IMR-90 (cell line): ENCODE data around the gene CDK14. TPM values are rescaled to one million over a fixed set of nuclear protein-coding genes. Genes with fewer than 3 reads are reported as not detected.

ENCODE experiments used
- ATAC-seq: fragments of 200-7000 bp; cut with Tn5 transposase; 2 replicates; pipeline ENCODE4 v1.9.1; 2020; ENCODE audit warnings: low read depth, mild to moderate bottlenecking, moderate library complexity
- BruUV-seq: library from RNA; stranded (reverse); fragments of 400-500 nt; replicated peaks from 2 replicates; lab custom pipeline; 2021; lab: Mats Ljungman, UMichigan
- CTCF ChIA-PET: fragments of 300-600 bp; formaldehyde crosslinking; extraction: SDS; loops from one replicate; lab custom pipeline; 2021; ENCODE audit warnings: antibody characterized with exemption; lab: Yijun Ruan, JAX
- POLR2A ChIA-PET: fragments of 300-600 bp; sonication (Branson Sonifier 250); formaldehyde crosslinking; loops from one replicate; lab custom pipeline; 2022; ENCODE audit warnings: antibody characterized with exemption; ENCODE audit not compliant: unreplicated experiment; lab: Charles Lee
- DNase-seq: peaks from one replicate; pipeline ENCODE4 v3.0.0; 2013
- H2AFZ ChIP-seq: replicated peaks from 2 replicates; pipeline ENCODE3; 2013; ENCODE audit warnings: low read length, mild to moderate bottlenecking; ENCODE audit not compliant: poor library complexity
- H2AK5ac ChIP-seq: 2 replicates; pipeline ENCODE4 v1.6.1; 2013; ENCODE audit warnings: low read depth, low read length, inconsistent platforms
- H2AK9ac ChIP-seq: replicated peaks from 2 replicates; pipeline ENCODE3; 2013; ENCODE audit warnings: mild to moderate bottlenecking, low read depth, low read length, moderate library complexity; ENCODE audit not compliant: poor library complexity
- H2BK120ac ChIP-seq: 2 replicates; pipeline ENCODE4 v1.6.1; 2013; ENCODE audit warnings: low read depth, low read length, inconsistent platforms
- H2BK15ac ChIP-seq: 3 replicates; pipeline ENCODE4 v1.6.1; 2013; ENCODE audit warnings: low read depth, low read length, inconsistent platforms
- H2BK20ac ChIP-seq: 2 replicates; pipeline ENCODE4 v1.6.1; 2013; ENCODE audit warnings: low read depth, mild to moderate bottlenecking, inconsistent platforms, low read length, moderate library complexity
- H2BK5ac ChIP-seq: 2 replicates; pipeline ENCODE4 v1.6.1; 2013; ENCODE audit warnings: mild to moderate bottlenecking, low read depth, low read length, inconsistent platforms; ENCODE audit not compliant: poor library complexity, severe bottlenecking
- H3K14ac ChIP-seq: replicated peaks from 2 replicates; pipeline ENCODE4 v1.6.1; 2013; ENCODE audit warnings: low read depth, low read length, inconsistent platforms
- H3K18ac ChIP-seq: 2 replicates; pipeline ENCODE4 v1.6.1; 2013; ENCODE audit warnings: low read depth, low read length, control low read depth
- H3K23ac ChIP-seq: 2 replicates; pipeline ENCODE4 v1.6.1; 2013; ENCODE audit warnings: low read depth, low read length, inconsistent platforms
- H3K27ac ChIP-seq: 2 replicates; pipeline ENCODE4 v1.5.1; 2013; ENCODE audit warnings: mild to moderate bottlenecking, control low read depth, low read length; ENCODE audit not compliant: insufficient read depth
- H3K27me3 ChIP-seq: 2 replicates; pipeline ENCODE4 v1.6.1; 2013; ENCODE audit warnings: low read length; ENCODE audit not compliant: control insufficient read depth, insufficient read depth
- H3K36me3 ChIP-seq: 2 replicates; pipeline ENCODE4 v1.6.1; 2013; ENCODE audit warnings: low read length, mixed read lengths; ENCODE audit not compliant: control insufficient read depth, insufficient read depth
- H3K4ac ChIP-seq: 2 replicates; pipeline ENCODE4 v1.6.1; 2013; ENCODE audit warnings: low read depth, low read length, inconsistent platforms
- H3K4me1 ChIP-seq: 2 replicates; pipeline ENCODE4 v1.6.1; 2013; ENCODE audit warnings: low read length, mixed read lengths; ENCODE audit not compliant: control insufficient read depth, insufficient read depth
- H3K4me2 ChIP-seq: 2 replicates; pipeline ENCODE4 v1.6.1; 2013; ENCODE audit warnings: low read depth, mild to moderate bottlenecking, control low read depth, low read length, moderate library complexity
- H3K4me3 ChIP-seq: 2 replicates; pipeline ENCODE4 v1.5.1; 2013; ENCODE audit warnings: low read depth, mild to moderate bottlenecking, control low read depth, low read length, moderate library complexity; ENCODE audit not compliant: insufficient read depth
- H3K56ac ChIP-seq: 2 replicates; pipeline ENCODE4 v1.6.1; 2013; ENCODE audit warnings: low read length, inconsistent platforms; ENCODE audit not compliant: insufficient read depth; ENCODE audit errors: extremely low read depth
- H3K79me1 ChIP-seq, 2 experiments: 2 replicates each; pipeline ENCODE4 v1.6.1; 2013; ENCODE audit warnings: low read length in 2 of 2, inconsistent platforms in 1 of 2, low read depth in 1 of 2
- H3K9ac ChIP-seq: 2 replicates; pipeline ENCODE4 v1.6.1; 2013; ENCODE audit warnings: low read depth, low read length, control low read depth
- H3K9me1 ChIP-seq: 2 replicates; pipeline ENCODE4 v1.6.1; 2013; ENCODE audit warnings: low read length, inconsistent platforms; ENCODE audit not compliant: insufficient read depth
- H3K9me3 ChIP-seq: 2 replicates; pipeline ENCODE4 v1.6.1; 2013; ENCODE audit warnings: low read length; ENCODE audit not compliant: control insufficient read depth, insufficient read depth
- H4K20me1 ChIP-seq: 2 replicates; pipeline ENCODE4 v1.6.1; 2013; ENCODE audit warnings: low read length, inconsistent platforms; ENCODE audit not compliant: insufficient read depth
- H4K5ac ChIP-seq: 2 replicates; pipeline ENCODE4 v1.6.1; 2013; ENCODE audit warnings: mild to moderate bottlenecking, low read depth, low read length, control low read depth
- H4K8ac ChIP-seq, 2 experiments: 2 replicates each; pipeline ENCODE4 v1.6.1; 2013; ENCODE audit warnings: low read depth in 2 of 2, low read length in 2 of 2, control low read depth in 1 of 2, inconsistent platforms in 1 of 2
- H4K91ac ChIP-seq: 2 replicates; pipeline ENCODE4 v1.6.1; 2013; ENCODE audit warnings: low read depth, low read length, inconsistent platforms; ENCODE audit not compliant: insufficient read depth
- CHD1 ChIP-seq: IDR thresholded peaks from 2 replicates; pipeline ENCODE4 v1.6.1; 2012; ENCODE audit warnings: low read depth, low read length, improper control_type of control experiment
- MAFK ChIP-seq: IDR thresholded peaks from 2 replicates; pipeline ENCODE4 v1.6.1; 2012; ENCODE audit warnings: low read depth, low read length, improper control_type of control experiment
- MAZ ChIP-seq: IDR thresholded peaks from 2 replicates; pipeline ENCODE4 v1.6.1; 2012; ENCODE audit warnings: low read depth, mild to moderate bottlenecking, low read length, improper control_type of control experiment, moderate library complexity, borderline replicate concordance
- MXI1 ChIP-seq: IDR thresholded peaks from 2 replicates; pipeline ENCODE4 v1.6.1; 2012; ENCODE audit warnings: low read depth, mild to moderate bottlenecking, low read length, moderate library complexity, borderline replicate concordance
- NFE2L2 ChIP-seq: fragments of 150-350 bp; IDR thresholded peaks from 2 replicates; pipeline ENCODE4 v1.6.1; 2016; ENCODE audit warnings: low read depth, mild to moderate bottlenecking, low read length
- RAD21 ChIP-seq: IDR thresholded peaks from 2 replicates; pipeline ENCODE4 v1.6.1; 2012; ENCODE audit warnings: low read length, improper control_type of control experiment
- RCOR1 ChIP-seq: IDR thresholded peaks from 2 replicates; pipeline ENCODE4 v1.6.1; 2012; ENCODE audit warnings: mild to moderate bottlenecking, low read length, improper control_type of control experiment; ENCODE audit not compliant: insufficient replicate concordance
- WGBS, 2 experiments: methylation state at CpG; one replicate each; pipeline versions ENCODE4 v1.1.5 to v1.1.7; 2013; ENCODE audit warnings: missing lambda C conversion rate in 2 of 2; ENCODE audit not compliant: insufficient read length in 1 of 2; ENCODE audit errors: extremely low coverage in 2 of 2; 5-methylcytosine and 5-hydroxymethylcytosine counted together
- dilution Hi-C: fragments of 300-500 bp; cut with HindIII; formaldehyde crosslinking; loops from one replicate; pipeline ENCODE4 v1.14.3; 2018; ENCODE audit warnings: low sequenced_read_pairs; ENCODE audit not compliant: unreplicated experiment
- in situ Hi-C: fragments of 300-500 bp; cut with MboI; formaldehyde crosslinking; loops from 3 replicates; pipeline ENCODE4 v1.14.3; 2019; ENCODE audit warnings: low sequenced_read_pairs, inconsistent platforms, mixed read lengths
- intact Hi-C: fragments of 100-400 bp; cut with micrococcal nuclease; formaldehyde crosslinking; loops from 2 replicates; pipeline ENCODE4 v1.10.0; 2022
- polyA plus RNA-seq, 3 experiments: library from polyadenylated mRNA; depleted of rRNA; stranded (reverse); fragments of >200 nt; gene quantifications; 2 replicates each; pipeline ENCODE4 v1.2.3, GENCODE V29; 2012; ENCODE audit warnings: low replicate concordance in 1 of 3
- total RNA-seq: library from RNA; depleted of rRNA; stranded (reverse); fragments of >200 nt; gene quantifications from 2 replicates; pipeline ENCODE4 v1.2.3, GENCODE V29; 2012
- TF ChIP-seq, protein P1 (sequence below): conservative IDR thresholded peaks from 2 replicates; pipeline ENCODE4 v1.5.1; 2012; ENCODE audit warnings: mild to moderate bottlenecking, low read depth, low read length, improper control_type of control experiment
- TF ChIP-seq, protein P2 (sequence below): fragments of 150-350 bp; IDR thresholded peaks from 2 replicates; pipeline ENCODE4 v1.6.1; 2017; ENCODE audit warnings: mild to moderate bottlenecking, antibody characterized with exemption, low read length, low read depth

CDK14 gene
- total and polyA plus RNA-seq, 2 of the 4 experiments (the other 2 are of a cell fraction): 10.1 to 29.6 TPM

DNA sequence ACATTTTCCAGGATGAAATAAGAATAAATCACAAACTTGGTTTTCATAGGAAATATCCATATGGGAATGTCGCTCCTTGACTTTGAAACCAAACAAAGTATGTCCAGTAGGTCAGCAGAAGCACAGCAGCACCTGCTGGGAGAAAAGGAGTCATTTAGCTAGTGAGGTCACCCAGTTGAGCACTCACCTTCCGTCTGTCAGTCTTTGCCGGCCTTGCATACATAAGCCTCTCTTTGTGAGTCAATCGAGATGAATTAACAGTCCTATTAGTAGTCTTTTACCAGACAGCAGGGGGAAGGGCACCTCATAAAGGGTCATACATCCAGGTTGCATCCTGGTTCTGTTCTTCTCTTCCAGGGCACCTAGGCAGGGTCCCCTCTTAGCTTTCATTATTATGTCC, 435.6 kb downstream of the CDK14 start:
- no peak overlapping the region for H3K4ac ChIP-seq
- CTCF ChIA-PET: interaction anchor here (0.7 kb wide), 1 partner anchor 15 kb away, joined by 3 read pairs; no protein-coding TSS in a partner anchor
- no peak overlapping the region for H4K8ac ChIP-seq
- H3K27me3 ChIP-seq: no peaks in the 10 kb centered on the region
- H3K27ac ChIP-seq: no peak overlapping the region
- BruUV-seq: no TSS peak
- H3K9ac ChIP-seq: no peak overlapping the region
- no peak overlapping the region for H3K14ac ChIP-seq
- peaks cover 3% of the 10 kb centered on the region; the same call in 1 of the 2 replicates for H3K4me1 ChIP-seq
- H4K5ac ChIP-seq: no peak overlapping the region
- no peak overlapping the region for H2AFZ ChIP-seq
- no peak for TF ChIP-seq MXI1
- no peak for TF ChIP-seq CHD1
- no peak for TF ChIP-seq MAZ
- no peak for TF ChIP-seq MAFK
- no peak for TF ChIP-seq NFE2L2
- TF ChIP-seq RAD21: no peak
- TF ChIP-seq, protein P1, sequence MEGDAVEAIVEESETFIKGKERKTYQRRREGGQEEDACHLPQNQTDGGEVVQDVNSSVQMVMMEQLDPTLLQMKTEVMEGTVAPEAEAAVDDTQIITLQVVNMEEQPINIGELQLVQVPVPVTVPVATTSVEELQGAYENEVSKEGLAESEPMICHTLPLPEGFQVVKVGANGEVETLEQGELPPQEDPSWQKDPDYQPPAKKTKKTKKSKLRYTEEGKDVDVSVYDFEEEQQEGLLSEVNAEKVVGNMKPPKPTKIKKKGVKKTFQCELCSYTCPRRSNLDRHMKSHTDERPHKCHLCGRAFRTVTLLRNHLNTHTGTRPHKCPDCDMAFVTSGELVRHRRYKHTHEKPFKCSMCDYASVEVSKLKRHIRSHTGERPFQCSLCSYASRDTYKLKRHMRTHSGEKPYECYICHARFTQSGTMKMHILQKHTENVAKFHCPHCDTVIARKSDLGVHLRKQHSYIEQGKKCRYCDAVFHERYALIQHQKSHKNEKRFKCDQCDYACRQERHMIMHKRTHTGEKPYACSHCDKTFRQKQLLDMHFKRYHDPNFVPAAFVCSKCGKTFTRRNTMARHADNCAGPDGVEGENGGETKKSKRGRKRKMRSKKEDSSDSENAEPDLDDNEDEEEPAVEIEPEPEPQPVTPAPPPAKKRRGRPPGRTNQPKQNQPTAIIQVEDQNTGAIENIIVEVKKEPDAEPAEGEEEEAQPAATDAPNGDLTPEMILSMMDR: no peak
- TF ChIP-seq, protein P2, sequence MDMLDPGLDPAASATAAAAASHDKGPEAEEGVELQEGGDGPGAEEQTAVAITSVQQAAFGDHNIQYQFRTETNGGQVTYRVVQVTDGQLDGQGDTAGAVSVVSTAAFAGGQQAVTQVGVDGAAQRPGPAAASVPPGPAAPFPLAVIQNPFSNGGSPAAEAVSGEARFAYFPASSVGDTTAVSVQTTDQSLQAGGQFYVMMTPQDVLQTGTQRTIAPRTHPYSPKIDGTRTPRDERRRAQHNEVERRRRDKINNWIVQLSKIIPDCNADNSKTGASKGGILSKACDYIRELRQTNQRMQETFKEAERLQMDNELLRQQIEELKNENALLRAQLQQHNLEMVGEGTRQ: no peak
- TF ChIP-seq RCOR1: no peak
- H3K18ac ChIP-seq: no peak overlapping the region
- H3K4me2 ChIP-seq: no peak overlapping the region
- no peak overlapping the region for H3K4me3 ChIP-seq
- H2AK5ac ChIP-seq: no peak overlapping the region
- H2AK9ac ChIP-seq: no peak overlapping the region
- no peak overlapping the region for H2BK5ac ChIP-seq
- no peak overlapping the region for H2BK120ac ChIP-seq
- no peak overlapping the region for H4K91ac ChIP-seq
- no peaks in the 10 kb centered on the region for H4K20me1 ChIP-seq
- no peaks in the 10 kb centered on the region for H3K9me3 ChIP-seq
- peaks cover 1% of the 10 kb centered on the region; the same call in 1 of the 2 replicates for H3K36me3 ChIP-seq
- POLR2A ChIA-PET: no interaction called here
- DNase-seq: no peak
- no peaks in the 10 kb centered on the region for H3K79me1 ChIP-seq
- no peak overlapping the region for H2BK20ac ChIP-seq
- no peak overlapping the region for H3K56ac ChIP-seq
- no peaks in the 10 kb centered on the region for H3K9me1 ChIP-seq
- intact Hi-C loops: loop anchor here (5.0 kb wide), 2 partner anchors 324 to 339 kb away; no protein-coding TSS in a partner anchor
- no peak for ATAC-seq
- in situ Hi-C loops: no loop called here
- no peak overlapping the region for H2BK15ac ChIP-seq
- WGBS, 2 experiments: 60% methylated on average over 1 of the region's 4 CpGs; no CpG with 5 or more reads in 1 of the 2 experiments
- dilution Hi-C loops: no loop called here
- no peak overlapping the region for H3K23ac ChIP-seq
